ENCODE results near the gene PTMA.

The PTMA gene

GRCh38 chr2:231716666-231717280 lies 8.4 kb downstream of the PTMA start:
- no peak overlapping the region for H3K4me3 ChIP-seq (ENCODE audit: insufficient read depth, low read depth, low read length)
- H3K9me3 ChIP-seq (ENCODE audit: control insufficient read depth, low read length): no peaks in the 10 kb centered on the region
- H3K27ac ChIP-seq (ENCODE audit: insufficient read depth, low read depth, low read length, poor library complexity, severe bottlenecking): no peak overlapping the region
- WGBS, 2 experiments: 92 to 95% methylated on average over 11 of the region's 11 CpGs
- H3K4me1 ChIP-seq (ENCODE audit: control insufficient read depth, insufficient read depth, low read length): peaks cover 18% of the 10 kb centered on the region
- H3K27me3 ChIP-seq (ENCODE audit: control insufficient read depth, insufficient read depth, low read length, poor library complexity, severe bottlenecking): no peaks in the 10 kb centered on the region
- H3K36me3 ChIP-seq (ENCODE audit: control insufficient read depth, insufficient read depth, low read length): peaks cover 7% of the 10 kb centered on the region

- no peak overlapping the region for H3K27ac ChIP-seq (ENCODE audit: insufficient read depth, low read depth, low read length, poor library complexity, severe bottlenecking)
Observed at GRCh38 chr2:231717281-231718171, 9.2 kb downstream of the PTMA start.

GRCh38 chr2:231718799-231719198 lies 10.5 kb downstream of the PTMA start:
- Histone ChIP-seq H3K4me3 (ENCODE audit: insufficient read depth, low read depth, low read length) (no peak overlapping the region), H3K9me3 (ENCODE audit: control insufficient read depth, low read length) (no peaks in the 10 kb centered on the region), H3K36me3 (ENCODE audit: control insufficient read depth, insufficient read depth, low read length) (no peaks in the 10 kb centered on the region), H3K27me3 (ENCODE audit: control insufficient read depth, insufficient read depth, low read length, poor library complexity, severe bottlenecking) (no peaks in the 10 kb centered on the region), H3K4me1 (ENCODE audit: control insufficient read depth, insufficient read depth, low read length) (peaks cover 5% of the 10 kb centered on the region), H3K27ac (ENCODE audit: insufficient read depth, low read depth, low read length, poor library complexity, severe bottlenecking) (no peak overlapping the region)
- 89 to 92% methylated on average over 6 of the region's 6 CpGs for WGBS, 2 experiments

More at GRCh38 chr2:231717281-231718171, 9.2 kb downstream of the PTMA start:
- Histone ChIP-seq H3K36me3 (ENCODE audit: control insufficient read depth, insufficient read depth, low read length) (no peaks in the 10 kb centered on the region), H3K9me3 (ENCODE audit: control insufficient read depth, low read length) (no peaks in the 10 kb centered on the region), H3K27me3 (ENCODE audit: control insufficient read depth, insufficient read depth, low read length, poor library complexity, severe bottlenecking) (no peaks in the 10 kb centered on the region), H3K4me3 (ENCODE audit: insufficient read depth, low read depth, low read length) (no peak overlapping the region), H3K4me1 (ENCODE audit: control insufficient read depth, insufficient read depth, low read length) (peaks cover 10% of the 10 kb centered on the region)
- 86 to 89% methylated on average over 13 of the region's 13 CpGs for WGBS, 2 experiments

GRCh38 chr2:231720292-231720986 lies 12.1 kb downstream of the PTMA start:
- Histone ChIP-seq H3K27me3 (ENCODE audit: control insufficient read depth, insufficient read depth, low read length, poor library complexity, severe bottlenecking) (no peaks in the 10 kb centered on the region), H3K36me3 (ENCODE audit: control insufficient read depth, insufficient read depth, low read length) (no peaks in the 10 kb centered on the region), H3K4me1 (ENCODE audit: control insufficient read depth, insufficient read depth, low read length) (no peaks in the 10 kb centered on the region), H3K9me3 (ENCODE audit: control insufficient read depth, low read length) (no peaks in the 10 kb centered on the region), H3K27ac (ENCODE audit: insufficient read depth, low read depth, low read length, poor library complexity, severe bottlenecking) (no peak overlapping the region), H3K4me3 (ENCODE audit: insufficient read depth, low read depth, low read length) (no peak overlapping the region)
- WGBS, 2 experiments: 94 to 96% methylated on average over 7 of the region's 7 CpGs

GRCh38 chr2:231720987-231721966 lies 13.0 kb downstream of the PTMA start:
- no peaks in the 10 kb centered on the region for H3K4me1 ChIP-seq (ENCODE audit: control insufficient read depth, insufficient read depth, low read length)
- H3K4me3 ChIP-seq (ENCODE audit: insufficient read depth, low read depth, low read length): no peak overlapping the region
- no peaks in the 10 kb centered on the region for H3K36me3 ChIP-seq (ENCODE audit: control insufficient read depth, insufficient read depth, low read length)
- WGBS, 2 experiments: 95 to 96% methylated on average over 8 of the region's 8 CpGs
- no peak overlapping the region for H3K27ac ChIP-seq (ENCODE audit: insufficient read depth, low read depth, low read length, poor library complexity, severe bottlenecking)
- no peaks in the 10 kb centered on the region for H3K27me3 ChIP-seq (ENCODE audit: control insufficient read depth, insufficient read depth, low read length, poor library complexity, severe bottlenecking)
- no peaks in the 10 kb centered on the region for H3K9me3 ChIP-seq (ENCODE audit: control insufficient read depth, low read length)

GRCh38 chr2:231722721-231723307 lies 14.5 kb downstream of the PTMA start:
- Histone ChIP-seq H3K9me3 (ENCODE audit: control insufficient read depth, low read length) (no peaks in the 10 kb centered on the region), H3K36me3 (ENCODE audit: control insufficient read depth, insufficient read depth, low read length) (no peaks in the 10 kb centered on the region), H3K4me3 (ENCODE audit: insufficient read depth, low read depth, low read length) (no peak overlapping the region), H3K27me3 (ENCODE audit: control insufficient read depth, insufficient read depth, low read length, poor library complexity, severe bottlenecking) (no peaks in the 10 kb centered on the region), H3K27ac (ENCODE audit: insufficient read depth, low read depth, low read length, poor library complexity, severe bottlenecking) (no peak overlapping the region), H3K4me1 (ENCODE audit: control insufficient read depth, insufficient read depth, low read length) (peaks cover 3% of the 10 kb centered on the region)
- WGBS, 2 experiments: 71 to 81% methylated on average over 8 of the region's 8 CpGs

- H3K36me3 ChIP-seq (ENCODE audit: control insufficient read depth, insufficient read depth, low read length): no peaks in the 10 kb centered on the region
- H3K27ac ChIP-seq (ENCODE audit: insufficient read depth, low read depth, low read length, poor library complexity, severe bottlenecking): no peak overlapping the region
- H3K4me3 ChIP-seq (ENCODE audit: insufficient read depth, low read depth, low read length): no peak overlapping the region
- peaks cover 5% of the 10 kb centered on the region for H3K4me1 ChIP-seq (ENCODE audit: control insufficient read depth, insufficient read depth, low read length)
- no peaks in the 10 kb centered on the region for H3K9me3 ChIP-seq (ENCODE audit: control insufficient read depth, low read length)
- 93 to 94% methylated on average over 10 of the region's 10 CpGs for WGBS, 2 experiments
- no peaks in the 10 kb centered on the region for H3K27me3 ChIP-seq (ENCODE audit: control insufficient read depth, insufficient read depth, low read length, poor library complexity, severe bottlenecking)
Observed at GRCh38 chr2:231725476-231725875, 17.2 kb downstream of the PTMA start.

- H3K4me1 ChIP-seq (ENCODE audit: control insufficient read depth, insufficient read depth, low read length): peaks cover 5% of the 10 kb centered on the region
- H3K9me3 ChIP-seq (ENCODE audit: control insufficient read depth, low read length): no peaks in the 10 kb centered on the region
- WGBS, 2 experiments: 91 to 93% methylated on average over 8 of the region's 8 CpGs
- no peak overlapping the region for H3K27ac ChIP-seq (ENCODE audit: insufficient read depth, low read depth, low read length, poor library complexity, severe bottlenecking)
- no peak overlapping the region for H3K4me3 ChIP-seq (ENCODE audit: insufficient read depth, low read depth, low read length)
- H3K27me3 ChIP-seq (ENCODE audit: control insufficient read depth, insufficient read depth, low read length, poor library complexity, severe bottlenecking): no peaks in the 10 kb centered on the region
- no peaks in the 10 kb centered on the region for H3K36me3 ChIP-seq (ENCODE audit: control insufficient read depth, insufficient read depth, low read length)
Observed at GRCh38 chr2:231726276-231726675, 18.0 kb downstream of the PTMA start.

GRCh38 chr2:231727621-231728020 lies 19.3 kb downstream of the PTMA start:
- WGBS, 2 experiments: 59 to 62% methylated on average over 4 of the region's 4 CpGs
- no peak overlapping the region for H3K4me3 ChIP-seq (ENCODE audit: insufficient read depth, low read depth, low read length)
- H3K27me3 ChIP-seq (ENCODE audit: control insufficient read depth, insufficient read depth, low read length, poor library complexity, severe bottlenecking): no peaks in the 10 kb centered on the region
- no peak overlapping the region for H3K27ac ChIP-seq (ENCODE audit: insufficient read depth, low read depth, low read length, poor library complexity, severe bottlenecking)
- peaks cover 3% of the 10 kb centered on the region for H3K36me3 ChIP-seq (ENCODE audit: control insufficient read depth, insufficient read depth, low read length)
- no peaks in the 10 kb centered on the region for H3K9me3 ChIP-seq (ENCODE audit: control insufficient read depth, low read length)
- H3K4me1 ChIP-seq (ENCODE audit: control insufficient read depth, insufficient read depth, low read length): peaks cover 5% of the 10 kb centered on the region

All from ectodermal cell (in vitro differentiated cells).